Activated CD4-positive, alpha-beta T cell treated with anti-CD3 and anti-CD28 coated beads, Interleukin-10, Interleukin-2, amounts not matched to agents 100 ng/mL and 50 ng/mL, durations not matched to agents 16 hours and 8 hours (primary cell): ENCODE data around the gene VWA1.
"Not testable (repeated sequence)": the region's sequence is repeated elsewhere in the genome, so short reads cannot be mapped to it uniquely, and the experiment has no call there.

Source experiments
- DNase-seq: peaks from one replicate; pipeline ENCODE4 v3.0.0-alpha.2; 2020

Gene VWA1

GRCh38 chr1:1425426-1425752 is 10.1 kb upstream of the VWA1 start:
- DNase-seq = no peak

DNA sequence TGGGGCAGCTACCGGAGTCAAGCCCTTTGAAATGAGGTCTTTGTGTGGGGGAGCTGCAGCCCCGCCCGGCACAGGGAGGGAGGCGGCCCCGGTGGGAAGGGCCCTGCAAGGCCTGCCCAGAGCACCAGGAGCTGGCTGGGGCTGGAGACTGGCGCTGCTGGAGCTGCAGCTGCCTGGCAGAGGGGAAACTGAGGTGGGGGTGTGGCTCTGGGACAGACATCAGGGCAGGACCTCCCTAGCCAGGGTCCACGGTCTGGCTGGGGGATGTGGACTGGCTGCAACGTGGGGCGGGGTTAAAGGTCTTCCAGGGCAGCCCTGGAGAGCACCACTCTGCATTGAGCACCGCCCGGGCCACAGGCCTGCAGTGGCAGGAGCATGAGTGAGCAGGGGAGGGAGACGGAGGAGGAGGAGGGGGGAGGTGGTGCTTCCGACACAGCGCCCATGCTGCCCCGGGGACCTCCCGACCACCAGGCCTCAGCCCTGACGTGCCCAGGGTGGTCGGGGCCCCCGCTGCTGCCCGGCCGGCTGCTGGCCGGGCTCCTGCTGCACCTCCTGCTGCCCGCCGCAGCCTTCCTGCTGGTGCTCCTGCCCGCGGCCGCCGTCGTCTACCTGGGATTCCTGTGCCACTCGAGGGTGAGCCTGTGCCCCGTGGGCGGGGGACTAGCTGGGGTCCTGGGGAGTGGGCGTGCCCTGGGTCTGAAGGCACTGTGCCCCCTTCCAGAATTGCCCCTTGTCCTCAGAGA is 9.6 kb upstream of the VWA1 start:
- DNase-seq = no peak

GRCh38 chr1:1426496-1427105 is 8.9 kb upstream of the VWA1 start:
- no peak for DNase-seq

DNA sequence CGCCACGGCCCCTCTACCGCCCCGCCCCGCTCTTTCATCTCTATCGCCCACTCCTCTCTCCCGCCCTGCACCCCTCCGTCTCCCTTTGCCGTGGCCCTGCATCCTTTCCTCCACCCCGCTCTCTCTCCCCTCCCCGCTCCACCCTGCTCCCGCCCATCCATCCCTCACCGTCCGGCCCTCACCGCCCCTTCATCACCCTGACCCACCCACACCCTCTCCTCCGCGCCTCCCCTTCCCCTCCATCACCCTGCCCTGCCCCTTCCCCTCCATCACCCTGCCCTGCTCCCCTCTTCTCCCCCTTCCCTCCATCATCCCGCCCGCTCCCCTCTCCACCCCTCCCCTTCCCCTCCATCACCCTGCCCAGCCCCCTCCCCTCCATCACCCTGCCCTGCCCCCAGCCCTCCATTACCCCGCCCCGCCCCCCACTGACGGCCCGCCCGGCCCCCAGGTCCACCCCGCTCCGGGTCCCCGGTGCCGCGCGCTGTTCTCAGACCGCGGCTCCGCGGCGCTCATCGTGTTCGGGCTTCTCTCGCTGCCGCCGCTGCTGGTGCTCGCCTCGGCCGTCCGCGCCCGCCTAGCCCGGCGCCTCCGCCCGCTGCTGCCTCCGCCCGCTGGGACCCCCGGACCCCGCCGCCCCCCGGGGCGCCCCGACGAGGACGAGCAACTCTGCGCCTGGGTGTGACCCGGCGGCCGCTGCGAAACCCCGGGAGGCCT is 8.2 kb upstream of the VWA1 start:
- no peak for DNase-seq

GRCh38 chr1:1427820-1428148 is 7.7 kb upstream of the VWA1 start:
- no peak for DNase-seq

DNA sequence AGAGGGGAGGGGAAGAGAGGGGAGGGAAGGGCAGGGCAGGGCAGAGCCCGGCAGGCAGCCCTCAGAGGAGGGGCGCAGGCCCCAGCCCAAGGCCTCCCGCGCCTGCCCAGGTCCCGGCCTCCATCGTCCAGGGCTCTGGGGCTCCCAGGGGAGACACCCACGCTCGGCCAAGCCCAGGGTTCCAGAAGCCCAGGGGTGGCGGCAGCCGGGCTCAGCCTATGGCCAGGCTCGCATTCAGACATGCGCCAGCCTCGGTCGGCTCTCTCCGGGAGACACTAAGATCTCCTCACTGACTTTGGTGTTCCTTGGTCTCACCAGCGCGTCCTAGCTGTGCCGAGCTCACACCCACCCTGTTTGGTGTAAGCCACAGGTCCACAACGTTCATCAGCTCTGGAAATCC is 7.3 kb upstream of the VWA1 start:
- no peak for DNase-seq

DNA sequence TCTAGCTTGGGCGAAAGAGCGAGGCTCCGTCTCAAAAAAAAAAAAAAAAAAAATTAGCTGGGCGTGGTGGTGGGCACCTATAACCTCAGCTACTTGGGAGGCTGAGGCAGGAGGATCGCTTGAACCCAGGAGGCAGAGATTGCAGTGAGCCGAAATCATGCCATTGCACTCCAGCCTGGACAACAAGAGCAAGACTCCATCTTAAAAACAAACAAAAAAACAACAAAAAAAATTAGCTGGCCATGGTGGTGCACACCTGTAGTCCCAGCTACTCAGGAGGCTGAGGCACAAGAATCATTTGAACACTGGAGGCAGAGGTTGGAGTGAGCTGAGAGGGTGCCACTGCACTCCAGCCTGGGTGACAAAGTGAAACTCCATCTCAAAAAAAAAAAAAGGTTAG is 6.5 kb upstream of the VWA1 start:
- DNase-seq = not testable (repeated sequence)

- no peak for DNase-seq
These were observed 5.8 kb upstream of the VWA1 start for GRCh38 chr1:1429671-1430073.

DNA sequence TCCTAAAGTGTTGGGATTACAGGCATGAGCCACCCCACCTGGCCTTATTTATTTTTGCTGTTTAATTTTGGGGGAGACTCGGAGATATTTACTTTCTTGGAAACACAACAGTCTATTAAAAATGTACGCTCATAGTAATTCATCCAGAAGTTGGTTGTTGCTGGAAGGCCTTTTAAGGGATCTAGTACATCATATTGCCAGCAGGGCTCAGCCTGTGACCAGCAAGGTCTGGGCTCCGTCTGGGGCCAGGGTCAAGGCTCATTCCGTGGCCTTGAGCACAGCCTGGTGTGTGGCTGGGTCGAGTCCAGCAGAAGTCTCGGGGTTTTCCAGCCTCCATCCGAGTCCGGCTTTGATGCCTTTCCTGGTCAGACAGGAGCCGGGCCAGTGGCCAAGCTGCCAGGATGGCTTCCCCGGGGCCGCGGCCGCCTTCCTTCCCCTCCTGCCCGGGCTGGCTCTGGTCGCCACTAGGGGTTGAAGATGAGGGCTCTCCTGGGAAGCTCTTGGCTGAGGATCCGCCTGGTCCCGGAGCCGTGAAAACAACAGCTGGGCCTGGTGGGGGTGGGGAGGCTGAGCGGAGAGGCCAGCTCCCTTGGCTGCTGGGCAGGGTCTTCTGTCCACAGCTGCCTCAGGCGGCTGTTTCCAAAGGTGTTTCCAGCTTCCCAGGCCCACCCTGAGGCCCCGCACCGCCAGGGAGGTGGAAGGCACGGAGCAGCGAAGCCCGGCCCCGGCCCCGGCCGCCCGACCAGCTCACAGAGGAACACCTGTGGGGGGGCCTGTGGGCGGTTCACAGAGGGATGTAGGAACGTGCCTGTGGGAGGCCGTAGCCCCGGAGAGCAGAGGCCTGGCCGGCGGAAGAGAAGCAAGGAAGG is 5.1 kb upstream of the VWA1 start:
- no peak for DNase-seq

DNA sequence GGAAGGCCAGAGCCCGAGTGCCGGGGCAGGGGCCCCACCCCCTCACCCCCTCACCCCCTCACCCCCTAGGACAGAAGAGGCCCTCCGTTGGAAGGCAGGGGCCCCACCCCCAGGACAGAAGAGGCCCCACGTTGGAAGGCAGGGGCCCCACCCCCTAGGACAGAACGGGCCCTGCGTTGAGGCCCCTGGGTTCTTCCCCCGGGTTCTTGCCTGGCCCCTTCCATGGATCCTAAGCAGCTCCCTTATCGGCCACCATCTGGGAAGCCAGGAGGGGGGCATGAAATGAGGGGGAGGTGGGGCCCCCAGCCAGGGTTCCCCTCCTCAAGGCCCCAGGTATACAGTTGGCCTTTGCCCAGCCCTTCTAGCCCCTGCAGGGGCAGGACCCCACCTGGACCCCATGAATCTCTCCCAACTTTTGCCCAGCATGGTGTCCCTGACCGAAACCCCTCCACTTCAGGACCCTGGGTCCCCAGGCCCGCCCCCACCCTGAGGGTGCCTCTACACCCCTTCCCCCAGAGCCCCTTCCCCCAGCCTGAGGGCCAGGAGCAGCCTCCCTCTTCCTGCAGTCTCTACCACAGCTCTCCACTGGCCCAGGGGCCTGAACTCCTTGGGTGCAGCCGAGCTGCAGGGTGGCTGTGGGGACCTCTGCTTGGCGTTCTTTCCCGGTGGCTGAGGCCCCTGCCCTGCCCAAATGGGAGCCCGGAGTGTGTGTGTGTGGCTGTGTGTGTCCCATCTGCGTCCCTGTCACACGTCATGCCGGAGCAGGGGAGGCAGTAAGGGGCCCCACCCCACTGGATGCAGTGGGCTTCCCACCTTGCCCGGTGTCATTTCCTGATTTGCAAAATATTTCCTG is 4.3 kb upstream of the VWA1 start:
- no peak for DNase-seq

DNA sequence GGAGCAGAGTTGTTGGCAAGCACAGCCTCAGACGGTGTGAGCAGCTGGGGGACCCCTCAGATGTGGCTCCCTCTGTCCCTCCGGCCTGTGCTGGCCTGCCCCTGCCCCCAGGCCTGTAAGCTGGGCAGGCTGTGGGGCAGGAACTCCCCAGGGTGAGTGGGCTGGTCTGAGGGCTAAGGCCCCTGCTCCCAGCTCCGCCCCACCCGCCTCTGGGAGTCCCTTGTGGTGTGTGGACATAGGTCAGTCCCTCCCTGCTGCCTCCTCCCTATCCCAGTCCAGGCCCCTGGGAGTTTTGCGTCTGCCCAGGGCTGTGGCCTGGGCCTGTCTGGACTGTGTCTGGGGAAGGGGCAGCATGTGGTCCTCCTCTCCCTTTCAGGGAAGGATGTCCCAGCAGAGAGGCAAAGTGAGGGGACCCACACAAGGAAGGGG is 3.6 kb upstream of the VWA1 start:
- no peak for DNase-seq

DNA sequence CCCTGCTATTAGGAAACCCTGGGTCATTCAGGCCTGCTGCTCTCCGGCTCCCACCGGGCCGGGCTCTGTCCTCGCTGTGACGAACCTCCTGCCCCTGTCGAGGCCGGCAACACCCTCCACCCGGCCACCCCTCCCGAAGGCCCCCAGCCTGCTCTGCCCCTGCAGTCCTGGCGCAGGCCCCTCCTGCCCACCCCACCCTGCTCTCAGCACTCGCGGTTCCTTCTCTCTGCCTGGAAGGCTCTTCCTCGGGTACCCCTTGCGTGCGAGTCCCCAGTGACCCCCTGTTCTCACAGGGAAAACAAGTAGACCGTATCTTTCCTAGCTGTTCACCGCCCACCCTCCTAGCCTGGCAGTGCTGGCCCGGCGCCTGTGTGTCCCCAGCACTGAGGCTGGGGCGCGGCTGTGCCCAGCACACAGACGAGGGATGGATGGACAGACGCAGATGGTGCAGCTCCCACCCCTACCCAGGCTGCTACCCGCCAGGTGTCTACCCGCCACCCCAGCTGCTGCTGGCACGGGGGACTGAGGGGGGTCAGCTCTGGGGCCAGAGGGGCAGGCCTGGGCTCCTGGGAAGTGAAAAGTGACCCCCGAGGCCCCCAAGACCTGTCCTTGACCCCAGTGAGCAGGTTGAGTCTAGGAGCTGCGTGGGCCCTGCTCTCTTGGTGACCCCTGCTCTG is 3.1 kb upstream of the VWA1 start:
- DNase-seq = no peak

DNA sequence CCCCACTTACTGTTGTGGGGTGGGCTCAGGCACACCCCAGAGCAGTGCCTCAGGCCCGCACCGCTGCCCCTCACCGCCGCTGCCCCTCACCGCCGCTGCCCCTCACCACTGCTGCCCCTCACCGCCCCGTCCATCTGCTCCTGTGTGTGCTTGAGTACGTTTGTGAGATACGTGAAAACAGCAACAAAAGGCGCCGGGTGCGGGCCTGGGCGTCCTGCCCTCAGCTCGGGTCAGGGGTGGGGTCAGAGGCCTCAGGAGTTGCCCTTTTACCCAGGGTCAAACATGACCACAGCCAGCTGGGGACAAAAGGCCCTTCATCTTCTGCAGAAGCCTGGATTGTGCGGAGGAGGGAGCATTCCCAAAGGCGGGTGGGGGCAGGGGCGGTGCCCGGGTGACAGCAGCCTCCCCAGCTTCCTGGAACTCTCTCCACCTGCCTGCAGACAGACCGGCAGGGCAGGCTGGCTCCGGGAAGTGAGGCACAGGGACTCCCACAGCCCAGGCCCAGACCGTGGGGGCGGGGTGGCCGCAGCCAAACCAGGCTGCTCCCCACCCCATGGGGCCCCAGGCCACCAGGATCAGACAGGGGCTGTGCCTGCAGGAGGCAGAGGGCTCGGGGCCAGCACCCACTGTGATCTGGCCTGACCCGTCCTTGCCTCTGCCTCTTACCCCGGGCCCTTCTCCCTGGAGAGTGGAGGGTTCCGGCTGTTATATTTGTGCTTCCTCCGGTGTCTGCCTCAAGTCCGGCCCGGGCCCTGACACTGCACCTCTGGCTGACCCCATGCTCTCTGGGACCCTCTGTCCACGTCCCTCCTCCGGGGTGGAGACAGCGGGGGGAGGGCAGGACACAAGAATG is 2.3 kb upstream of the VWA1 start:
- peak; percentile 20 for DNase-seq

GRCh38 chr1:1433804-1434130 is 1.7 kb upstream of the VWA1 start:
- DNase-seq = peak; percentile 52

DNA sequence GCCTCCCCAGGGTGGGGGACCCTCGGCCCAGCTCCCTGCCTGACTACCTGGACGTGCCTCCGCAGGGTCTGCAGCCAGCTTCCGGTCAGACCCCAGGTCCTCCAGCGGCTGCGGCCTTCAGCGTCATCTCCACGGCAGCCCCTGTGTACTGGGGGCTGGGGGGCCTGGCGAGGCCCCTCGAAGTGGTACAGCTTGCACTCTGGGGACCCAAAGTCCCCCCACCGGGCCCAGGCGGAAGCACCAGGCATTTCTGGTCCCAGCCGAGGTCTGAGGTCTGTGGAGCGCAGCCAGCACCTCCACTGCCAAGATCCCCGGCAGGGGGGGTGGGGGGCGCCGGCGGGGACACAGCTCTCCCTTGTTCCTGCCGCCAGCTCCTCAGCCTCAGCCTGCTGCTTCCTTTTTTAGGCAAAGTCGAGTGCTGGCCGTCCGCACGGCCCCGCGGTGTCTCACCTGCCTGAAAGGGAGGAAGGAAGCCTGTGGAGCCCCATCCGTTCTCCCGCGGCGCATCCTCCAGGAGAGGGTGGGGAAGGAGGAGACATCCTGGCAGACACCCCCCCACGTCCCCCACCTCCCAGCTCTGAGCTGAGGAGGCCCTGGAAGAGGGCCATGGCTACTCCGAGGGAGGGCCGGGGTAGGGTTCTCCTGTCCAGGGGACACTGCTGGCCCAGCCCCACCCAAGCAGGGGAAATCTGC is 1.2 kb upstream of the VWA1 start:
- no peak for DNase-seq

DNA sequence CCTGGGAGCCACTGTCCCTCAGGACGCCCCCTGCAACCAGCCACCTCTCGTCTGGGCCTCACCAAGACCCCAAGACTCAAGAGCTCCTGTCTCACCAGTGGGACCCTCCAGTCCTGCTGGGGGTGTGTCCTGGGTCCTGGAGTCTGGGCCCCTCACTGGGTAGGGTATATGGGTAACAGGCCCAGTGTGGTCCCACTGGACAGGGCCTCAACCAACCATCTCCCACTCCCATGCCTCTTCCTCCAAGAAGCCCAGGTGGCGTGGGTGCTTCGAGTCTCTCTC is 725 bp upstream of the VWA1 start:
- DNase-seq = no peak

DNA sequence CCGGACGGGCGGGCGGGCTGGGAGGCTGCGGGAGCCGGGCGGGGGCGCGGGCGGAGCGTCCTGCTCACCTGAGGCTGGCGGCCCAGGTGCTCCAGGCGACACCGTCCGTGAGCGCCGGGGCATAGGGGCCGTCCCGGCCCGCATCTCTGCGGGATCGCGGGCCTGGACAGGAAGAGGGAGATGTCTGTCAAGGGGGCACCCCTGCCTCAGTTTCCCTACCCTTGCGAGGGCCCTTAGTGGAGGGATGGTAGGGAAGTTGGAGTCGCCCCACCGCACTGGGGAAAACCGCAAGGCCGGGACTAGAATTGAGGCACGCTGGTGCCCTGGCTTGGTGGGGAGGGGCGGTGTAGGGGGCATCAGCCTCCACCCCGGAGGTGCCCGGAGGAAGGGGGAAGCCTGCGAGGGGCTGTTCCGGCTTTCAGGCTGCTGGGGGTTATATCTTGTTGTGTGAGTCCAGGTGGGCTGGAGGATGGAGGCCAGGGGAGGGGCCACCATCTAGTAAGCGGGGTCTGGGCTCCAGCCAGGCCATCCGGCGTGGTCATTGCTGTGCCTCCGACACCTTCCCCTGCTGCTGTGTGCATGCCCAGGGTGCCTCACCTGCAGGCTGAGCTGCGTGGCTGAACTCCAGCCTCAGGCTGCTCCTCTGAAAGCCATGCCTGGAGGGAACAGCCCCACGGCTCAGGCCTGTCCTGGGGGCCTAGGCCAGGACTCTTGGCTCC is 580 bp downstream of the VWA1 start:
- DNase-seq = no peak

- no peak for DNase-seq
These were observed 1.1 kb downstream of the VWA1 start for GRCh38 chr1:1436630-1437032.

DNA sequence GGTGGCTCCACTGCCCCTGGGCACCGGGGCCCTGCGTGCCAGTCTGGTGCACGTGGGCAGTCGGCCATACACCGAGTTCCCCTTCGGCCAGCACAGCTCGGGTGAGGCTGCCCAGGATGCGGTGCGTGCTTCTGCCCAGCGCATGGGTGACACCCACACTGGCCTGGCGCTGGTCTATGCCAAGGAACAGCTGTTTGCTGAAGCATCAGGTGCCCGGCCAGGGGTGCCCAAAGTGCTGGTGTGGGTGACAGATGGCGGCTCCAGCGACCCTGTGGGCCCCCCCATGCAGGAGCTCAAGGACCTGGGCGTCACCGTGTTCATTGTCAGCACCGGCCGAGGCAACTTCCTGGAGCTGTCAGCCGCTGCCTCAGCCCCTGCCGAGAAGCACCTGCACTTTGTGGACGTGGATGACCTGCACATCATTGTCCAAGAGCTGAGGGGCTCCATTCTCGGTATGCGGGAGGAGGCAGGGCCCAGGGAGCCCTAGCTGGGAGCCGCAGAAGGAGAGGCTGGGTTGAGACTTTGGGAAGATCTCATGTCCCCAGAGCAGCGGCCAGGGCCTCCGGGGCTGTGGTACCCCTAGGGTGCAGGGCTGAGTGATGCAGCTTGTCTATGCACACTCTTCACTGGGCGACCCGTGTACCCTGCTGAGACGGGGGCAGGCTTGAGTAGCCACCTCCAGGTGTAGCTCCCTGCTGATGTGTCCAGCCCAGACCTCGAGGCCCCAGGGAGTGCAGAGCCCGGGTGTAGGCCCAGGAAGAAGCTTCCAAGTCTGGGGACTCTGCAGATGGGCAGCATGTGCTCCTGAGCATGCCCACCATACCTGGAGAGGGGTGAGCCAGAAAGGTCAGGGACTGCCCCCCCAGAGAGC is 1.8 kb downstream of the VWA1 start:
- DNase-seq = no peak
